Measurements from ENCODE around the gene ABTB1.

GRCh38 chr3:127678315-127678599, 5.5 kb downstream of the ABTB1 start:
- TF ChIP-seq EZH2 (IDR thresholded peaks at IDR 0.05; ENCODE audit: low read depth, unreplicated experiment) (no peak), CTCF (conservative IDR thresholded peaks at IDR 0.05; ENCODE audit: low read depth in 2 of 2) (no peak), POLR2AphosphoS5 (IDR thresholded peaks at IDR 0.05; ENCODE audit: low read depth) (no peak), REST (IDR thresholded peaks at IDR 0.05; ENCODE audit: unreplicated experiment) (no peak)
